Trophoblast cell (in vitro differentiated cells and primary cell): ENCODE results near the gene NBPF1.
"Not testable (repeated sequence)": the region's sequence is repeated elsewhere in the genome, so short reads cannot be mapped to it uniquely, and the experiment has no call there.

Experiments
- DNase-seq, 2 donors: peaks; one replicate each; pipeline ENCODE4 v3.0.0-alpha.2; 2016
- H2AFZ ChIP-seq: 2 replicates; pipeline ENCODE4 v1.6.1; 2013; ENCODE audit warnings: low read length, moderate library complexity, mild to moderate bottlenecking; ENCODE audit not compliant: insufficient read depth, poor library complexity
- H2AK5ac ChIP-seq: 2 replicates; pipeline ENCODE4 v1.6.1; 2013; ENCODE audit warnings: mild to moderate bottlenecking, low read length
- H2BK120ac ChIP-seq: 2 replicates; pipeline ENCODE4 v1.6.1; 2013; ENCODE audit warnings: low read length, mild to moderate bottlenecking, moderate library complexity; ENCODE audit not compliant: insufficient read depth, poor library complexity
- H2BK12ac ChIP-seq: 2 replicates; pipeline ENCODE4 v1.6.1; 2013; ENCODE audit warnings: mild to moderate bottlenecking, low read length, moderate library complexity
- H2BK5ac ChIP-seq: 2 replicates; pipeline ENCODE4 v1.6.1; 2013; ENCODE audit warnings: low read length, low read depth, moderate library complexity, mild to moderate bottlenecking; ENCODE audit not compliant: poor library complexity
- H3K14ac ChIP-seq: 2 replicates; pipeline ENCODE4 v1.6.1; 2013; ENCODE audit warnings: mild to moderate bottlenecking, low read length
- H3K18ac ChIP-seq: 2 replicates; pipeline ENCODE4 v1.6.1; 2013; ENCODE audit warnings: mild to moderate bottlenecking, low read length
- H3K23ac ChIP-seq: 2 replicates; pipeline ENCODE4 v1.6.1; 2013; ENCODE audit warnings: low read length
- H3K27ac ChIP-seq: 2 replicates; pipeline ENCODE4 v1.5.1; 2013; ENCODE audit warnings: low read depth, mild to moderate bottlenecking, inconsistent platforms, low read length, moderate library complexity
- H3K27me3 ChIP-seq: 2 replicates; pipeline ENCODE4 v1.6.1; 2013; ENCODE audit warnings: inconsistent platforms, mild to moderate bottlenecking, low read length, moderate library complexity; ENCODE audit not compliant: insufficient read depth
- H3K36me3 ChIP-seq, 2 experiments: 1 replicate in 1 of 2; 2 replicates in 1 of 2; pipeline ENCODE4 v1.6.1; 2013; ENCODE audit warnings: low read length in 2 of 2, mild to moderate bottlenecking in 2 of 2, moderate library complexity in 1 of 2; ENCODE audit not compliant: insufficient read depth in 2 of 2, control insufficient read depth in 1 of 2
- H3K4ac ChIP-seq: 2 replicates; pipeline ENCODE4 v1.6.1; 2013; ENCODE audit warnings: low read depth, mild to moderate bottlenecking, low read length, moderate library complexity
- H3K4me1 ChIP-seq, 2 experiments: 1 replicate in 1 of 2; 2 replicates in 1 of 2; pipeline ENCODE4 v1.6.1; 2013; ENCODE audit warnings: low read length in 2 of 2, mild to moderate bottlenecking in 2 of 2, moderate library complexity in 1 of 2; ENCODE audit not compliant: insufficient read depth in 2 of 2, control insufficient read depth in 1 of 2
- H3K4me2 ChIP-seq: 2 replicates; pipeline ENCODE4 v1.6.1; 2013; ENCODE audit warnings: inconsistent platforms, mild to moderate bottlenecking, low read length, moderate library complexity
- H3K4me3 ChIP-seq: 2 replicates; pipeline ENCODE4 v1.5.1; 2013; ENCODE audit warnings: mild to moderate bottlenecking, low read depth, low read length, inconsistent platforms
- H3K79me1 ChIP-seq: one replicate; pipeline ENCODE4 v1.6.1; 2013; ENCODE audit warnings: low read length
- H3K79me2 ChIP-seq: 2 replicates; pipeline ENCODE4 v1.6.1; 2013; ENCODE audit warnings: low read length, mild to moderate bottlenecking; ENCODE audit not compliant: control insufficient read depth, insufficient read depth, poor library complexity
- H3K9ac ChIP-seq: 2 replicates; pipeline ENCODE4 v1.6.1; 2013; ENCODE audit warnings: mild to moderate bottlenecking, low read length
- H3K9me3 ChIP-seq: 2 replicates; pipeline ENCODE4 v1.6.1; 2013; ENCODE audit warnings: low read depth, mild to moderate bottlenecking, control low read depth, inconsistent platforms, low read length; ENCODE audit not compliant: insufficient read depth
- H4K12ac ChIP-seq: 2 replicates; pipeline ENCODE4 v1.6.1; 2013; ENCODE audit warnings: low read depth, mild to moderate bottlenecking, low read length, moderate library complexity
- H4K8ac ChIP-seq: 2 replicates; pipeline ENCODE4 v1.6.1; 2013; ENCODE audit warnings: low read depth, mild to moderate bottlenecking, low read length, moderate library complexity
- H4K91ac ChIP-seq: one replicate; pipeline ENCODE4 v1.6.1; 2013; ENCODE audit warnings: low read depth, mild to moderate bottlenecking, low read length, moderate library complexity
- WGBS: extraction: QIAGEN DNeasy Blood & Tissue Kit; methylation state at CpG from one replicate; pipeline ENCODE4 v1.1.7; 2013; ENCODE audit warnings: missing lambda C conversion rate; ENCODE audit not compliant: insufficient read length, insufficient coverage; ENCODE audit errors: extremely low coverage; 5-methylcytosine and 5-hydroxymethylcytosine counted together

NBPF1 gene

DNA sequence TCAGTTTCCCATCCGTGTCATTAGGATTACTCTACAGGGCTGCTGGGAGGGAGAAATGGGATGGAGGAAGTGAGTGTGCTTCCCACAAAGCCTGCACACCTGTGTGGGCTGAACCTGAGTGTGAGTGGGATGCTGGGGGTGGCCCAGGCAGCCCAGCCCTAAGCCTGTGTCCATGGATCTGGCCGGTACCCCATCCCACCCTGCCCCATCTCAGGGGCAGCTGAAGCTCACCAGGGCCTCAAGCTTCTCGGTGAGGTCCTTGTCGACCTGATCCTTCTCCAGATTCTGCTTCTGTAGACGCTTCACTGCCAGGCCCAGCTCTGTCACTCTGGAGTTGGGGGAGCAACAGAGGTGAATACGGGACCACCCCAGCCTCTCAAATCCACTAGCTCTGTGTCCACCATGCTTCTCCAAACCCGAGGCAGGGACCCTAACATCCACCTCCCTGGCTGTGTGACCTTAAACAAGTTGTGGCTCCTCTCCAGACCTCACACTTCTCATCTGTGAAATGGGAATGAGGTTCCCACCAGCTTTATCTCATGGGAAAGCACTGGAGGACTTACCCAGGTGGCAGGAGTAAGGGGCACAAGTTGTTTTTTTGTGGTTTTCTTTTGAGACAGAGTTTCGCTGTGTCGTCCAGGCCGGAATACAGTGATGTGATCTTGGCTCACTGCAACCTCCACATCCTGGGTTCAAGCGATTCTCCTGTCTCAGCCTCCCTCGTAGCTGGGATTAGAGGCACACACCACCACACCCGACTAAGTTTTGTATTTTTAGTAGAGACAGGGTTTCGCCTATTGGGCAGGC lies 18.9 kb upstream of the NBPF1 start:
- DNase-seq, H3K27ac ChIP-seq, H4K8ac ChIP-seq, H2BK120ac ChIP-seq, H3K9ac ChIP-seq, H3K4me1 ChIP-seq, H3K23ac ChIP-seq, H3K9me3 ChIP-seq, H3K4me3 ChIP-seq, H4K91ac ChIP-seq, H3K4me2 ChIP-seq, H3K4ac ChIP-seq, H2AK5ac ChIP-seq, H2BK12ac ChIP-seq, H4K12ac ChIP-seq, H3K18ac ChIP-seq, H2BK5ac ChIP-seq, H3K27me3 ChIP-seq, H2AFZ ChIP-seq, H3K79me1 ChIP-seq, H3K79me2 ChIP-seq, H3K14ac ChIP-seq: not testable (repeated sequence)
- H3K36me3 ChIP-seq: peaks cover 48 to 49% of the 10 kb centered on the region in 2 experiments
- WGBS: no CpG with 5 or more reads among the region's 14 CpGs

DNA sequence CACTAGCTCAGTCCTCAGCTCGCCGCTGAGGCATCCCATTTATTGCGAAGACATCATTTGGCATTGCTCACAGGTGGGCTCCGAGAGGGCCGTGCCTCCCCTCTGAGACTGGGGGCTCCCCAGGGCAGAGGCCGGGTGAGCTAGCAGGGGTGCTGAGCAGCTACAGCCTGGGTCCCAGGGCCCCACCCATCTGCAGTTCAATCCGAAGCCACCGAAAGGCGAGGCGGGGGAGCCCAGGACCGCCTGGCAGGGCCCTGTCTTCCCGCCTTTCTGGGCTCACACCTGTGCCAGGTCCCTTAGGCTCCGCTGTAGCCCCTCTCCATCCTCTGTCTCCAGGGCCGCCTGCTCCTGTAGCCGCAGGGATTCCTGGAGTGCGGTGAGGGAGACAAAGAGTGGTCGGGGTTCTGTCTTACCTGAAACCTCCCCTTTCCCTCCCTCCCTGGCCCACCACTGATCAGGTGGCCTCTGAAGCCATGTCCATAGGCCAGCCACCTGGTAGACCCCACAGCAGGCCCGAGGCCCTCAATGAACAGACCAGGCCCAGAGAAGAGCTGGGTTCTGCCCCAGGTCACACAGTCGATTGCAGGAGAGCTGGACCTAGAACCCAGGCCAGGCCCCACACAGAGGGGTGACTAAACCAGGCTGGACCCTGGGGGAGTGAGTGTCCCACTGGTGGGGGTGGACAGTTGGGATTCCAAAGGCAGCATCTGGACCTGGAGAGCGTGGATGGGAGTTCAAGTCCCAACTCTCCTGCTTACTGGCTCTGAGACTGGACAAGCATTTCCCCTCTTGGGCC lies 18.1 kb upstream of the NBPF1 start:
- Histone ChIP-seq H4K8ac (no peak overlapping the region), H3K27me3 (no peaks in the 10 kb centered on the region), H3K23ac (no peak overlapping the region), H2AFZ (no peak overlapping the region), H3K9ac (no peak overlapping the region), H3K18ac (no peak overlapping the region), H3K4me2 (no peak overlapping the region), H4K12ac (no peak overlapping the region), H3K14ac (no peak overlapping the region), H3K4ac (no peak overlapping the region), H3K79me1 (no peaks in the 10 kb centered on the region), H2BK12ac (no peak overlapping the region), H3K36me3 (peaks cover 54% of the 10 kb centered on the region in 2 experiments), H3K79me2 (no peaks in the 10 kb centered on the region), H2AK5ac (no peak overlapping the region), H2BK120ac (no peak overlapping the region), H3K9me3 (peaks cover 5% of the 10 kb centered on the region), H3K27ac (no peak overlapping the region), H4K91ac (no peak overlapping the region), H2BK5ac (no peak overlapping the region), H3K4me3 (no peak overlapping the region), H3K4me1 (no peaks in the 10 kb centered on the region)
- WGBS: no CpG with 5 or more reads among the region's 20 CpGs
- DNase-seq: no peak

- Histone ChIP-seq H3K9ac (no peak overlapping the region), H3K4ac (no peak overlapping the region), H3K27ac (no peak overlapping the region), H3K4me3 (no peak overlapping the region), H3K79me2 (no peaks in the 10 kb centered on the region), H3K27me3 (no peaks in the 10 kb centered on the region), H3K14ac (no peak overlapping the region), H4K91ac (no peak overlapping the region), H3K23ac (no peak overlapping the region), H2AK5ac (no peak overlapping the region), H4K8ac (no peak overlapping the region), H3K36me3 (peaks cover 61% of the 10 kb centered on the region in 2 experiments), H2BK5ac (no peak overlapping the region), H3K18ac (no peak overlapping the region), H3K79me1 (no peaks in the 10 kb centered on the region), H2BK12ac (no peak overlapping the region), H2BK120ac (no peak overlapping the region), H4K12ac (no peak overlapping the region), H2AFZ (no peak overlapping the region), H3K9me3 (peaks cover 6% of the 10 kb centered on the region), H3K4me2 (no peak overlapping the region), H3K4me1 (no peaks in the 10 kb centered on the region)
- no peak for DNase-seq
- WGBS: no CpG with 5 or more reads among the region's 36 CpGs
Measured at GRCh38 chr1:16630661-16631247, 17.4 kb upstream of the NBPF1 start.

GRCh38 chr1:16629916-16630530 lies 16.7 kb upstream of the NBPF1 start:
- not testable (repeated sequence) for H3K27me3 ChIP-seq, H3K27ac ChIP-seq, DNase-seq

More at GRCh38 chr1:16629916-16630530, 16.7 kb upstream of the NBPF1 start:
- not testable (repeated sequence) for H2AFZ ChIP-seq, H4K8ac ChIP-seq, H2BK5ac ChIP-seq, H3K4me3 ChIP-seq, H3K9me3 ChIP-seq, H3K79me1 ChIP-seq, H4K12ac ChIP-seq, H3K14ac ChIP-seq, H3K18ac ChIP-seq, H3K4me2 ChIP-seq, H2BK120ac ChIP-seq, H4K91ac ChIP-seq, H3K4me1 ChIP-seq, H2BK12ac ChIP-seq, H2AK5ac ChIP-seq, H3K9ac ChIP-seq, H3K79me2 ChIP-seq, H3K23ac ChIP-seq, H3K4ac ChIP-seq
- H3K36me3 ChIP-seq: peaks cover 65% of the 10 kb centered on the region in 2 experiments
- WGBS: no CpG with 5 or more reads among the region's 21 CpGs
